GM12878 (cell line): ENCODE measurements around the gene NUP210.

Source experiments
- BRCA1 ChIP-seq: IDR thresholded peaks from 2 replicates; pipeline ENCODE4 v1.6.1; 2011; ENCODE audit warnings: low read depth, low read length, improper control_type of control experiment
- CBX5 ChIP-seq: sonication (generic); IDR thresholded peaks from 2 replicates; pipeline ENCODE4 v1.6.1; 2016; ENCODE audit warnings: low read depth, moderate library complexity, mild to moderate bottlenecking, inconsistent platforms
- CHD2 ChIP-seq: IDR thresholded peaks from 2 replicates; pipeline ENCODE4 v1.6.1; 2011; ENCODE audit warnings: low read depth, low read length, improper control_type of control experiment, borderline replicate concordance
- CTCF ChIP-seq, 3 experiments: IDR thresholded peaks in 2 of 3; conservative IDR thresholded peaks in 1 of 3; 2 replicates each; pipeline ENCODE4 v1.5.1; 2011; ENCODE audit warnings: low read depth in 3 of 3, low read length in 3 of 3, mild to moderate bottlenecking in 3 of 3, control low read depth in 2 of 3, moderate library complexity in 2 of 3, inconsistent platforms in 1 of 3, mixed read lengths in 1 of 3; ENCODE audit not compliant: control insufficient read depth in 2 of 3, insufficient read depth in 1 of 3; ENCODE audit errors: extremely low read depth in 1 of 3
- EZH2 ChIP-seq: IDR thresholded peaks from 2 replicates; pipeline ENCODE4 v1.6.1; 2012; ENCODE audit warnings: low read depth, mild to moderate bottlenecking, control low read depth, inconsistent platforms, low read length, borderline replicate concordance; ENCODE audit not compliant: control insufficient read depth
- JUND ChIP-seq: IDR thresholded peaks from 2 replicates; pipeline ENCODE4 v1.6.1; 2012; ENCODE audit warnings: low read depth, mild to moderate bottlenecking, low read length, improper control_type of control experiment, moderate library complexity
- NRF1 ChIP-seq: conservative IDR thresholded peaks from 2 replicates; pipeline ENCODE4 v1.6.1; 2011; ENCODE audit warnings: mild to moderate bottlenecking, low read depth, low read length, improper control_type of control experiment
- PAX8 ChIP-seq: fragments of 450-650 bp; IDR thresholded peaks from 2 replicates; pipeline ENCODE4 v1.6.1; 2017; ENCODE audit warnings: mild to moderate bottlenecking, moderate library complexity
- POLR2AphosphoS5 ChIP-seq: IDR thresholded peaks from 2 replicates; pipeline ENCODE4 v1.6.1; 2011; ENCODE audit warnings: mild to moderate bottlenecking, low read length, inconsistent platforms
- USF1 ChIP-seq: IDR thresholded peaks from 2 replicates; pipeline ENCODE4 v1.6.1; 2011; ENCODE audit warnings: borderline replicate concordance, low read depth, mild to moderate bottlenecking, moderate library complexity, mixed read lengths, low read length; ENCODE audit not compliant: insufficient read depth; ENCODE audit errors: extremely low read length

- TF ChIP-seq CTCF (IDR thresholded peaks at IDR 0.05 in 2 of 3, conservative IDR thresholded peaks at IDR 0.05 in 1 of 3; ENCODE audit: control insufficient read depth in 2 of 3, extremely low read depth in 1 of 3, insufficient read depth in 1 of 3, low read depth in 3 of 3, low read length in 3 of 3) (no peak), POLR2AphosphoS5 (no peak), NRF1 (no peak), PAX8 (no peak), BRCA1 (no peak), EZH2 (no peak), CHD2 (no peak), USF1 (no peak), CBX5 (no peak), JUND (no peak)
Observed at GRCh38 chr3:13274125-13274524, 146.0 kb downstream of the NUP210 start.
